Thoracic aorta (tissue), 2 donors: ENCODE results near the gene SATL1. TPM values are rescaled to one million over a fixed set of nuclear protein-coding genes. Genes with fewer than 3 reads are reported as not detected.

Source experiments
- ATAC-seq: fragments of 150-250 bp; one replicate; pipeline ENCODE4 v1.8.0; 2017; ENCODE audit warnings: low read depth; ENCODE audit not compliant: insufficient number of reproducible peaks, low FRiP score
- DNase-seq: peaks from one replicate; pipeline ENCODE4 v3.0.0-alpha.2; 2020; ENCODE audit warnings: low spot score
- H3K27ac ChIP-seq, 2 donors: fragments of 200-600 bp; sonication (generic); 1 replicate in 1 of 2; 2 replicates in 1 of 2; pipeline ENCODE4 v1.5.1; 2016; ENCODE audit warnings: mild to moderate bottlenecking in 2 of 2, moderate library complexity in 2 of 2
- H3K27me3 ChIP-seq: fragments of 200-600 bp; sonication (generic); replicated peaks from 2 replicates; pipeline ENCODE4 v1.6.0; 2016; ENCODE audit warnings: mild to moderate bottlenecking; ENCODE audit not compliant: insufficient read depth
- H3K36me3 ChIP-seq: fragments of 200-600 bp; sonication (generic); one replicate; pipeline ENCODE4 v1.5.1; 2016
- H3K4me1 ChIP-seq, 2 donors: fragments of 200-600 bp; sonication (generic); 1 replicate in 1 of 2; 2 replicates in 1 of 2; pipeline versions ENCODE4 v1.5.1 to v1.6.0; 2016; ENCODE audit warnings: low read depth in 2 of 2, mild to moderate bottlenecking in 1 of 2; ENCODE audit not compliant: control insufficient read depth in 1 of 2
- H3K4me3 ChIP-seq: fragments of 200-600 bp; sonication (generic); 2 replicates; pipeline ENCODE4 v1.5.1; 2016; ENCODE audit warnings: mild to moderate bottlenecking
- H3K9me3 ChIP-seq: fragments of 200-600 bp; sonication (generic); 2 replicates; pipeline ENCODE4 v1.5.1; 2016
- CTCF ChIP-seq: fragments of 200-600 bp; sonication (generic); IDR thresholded peaks from one replicate; pipeline ENCODE4 v1.5.1; 2019; ENCODE audit warnings: antibody characterized with exemption
- total RNA-seq, 2 donors: library from RNA; depleted of rRNA; stranded (reverse); fragments of >200 nt; gene quantifications; one replicate each; pipeline versions ENCODE4 v1.1.0 to v1.2.3, GENCODE V29; 2016

SATL1 gene
- total RNA-seq, 2 donors from 2014 or later, result not detected

DNA sequence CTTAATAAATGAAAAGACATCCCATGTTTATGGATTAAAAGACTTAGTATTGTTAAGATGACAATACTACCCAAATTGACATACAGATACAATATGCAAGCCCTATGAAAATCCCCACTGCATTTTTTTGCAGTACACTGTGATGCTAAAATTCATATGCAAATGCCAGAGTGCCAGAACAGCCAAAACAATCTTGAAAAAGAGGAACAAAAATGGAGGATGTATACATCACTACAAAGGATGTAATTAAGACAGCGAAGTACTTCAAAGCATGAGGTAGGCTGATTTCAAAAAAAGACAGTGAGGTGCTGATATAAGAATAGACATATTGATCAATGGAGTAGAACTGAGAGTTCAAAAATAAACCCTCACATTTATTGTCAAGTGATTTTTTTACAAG lies 47.3 kb downstream of the SATL1 start:
- H3K4me1 ChIP-seq, result no peaks in the 10 kb centered on the region
- no peaks in the 10 kb centered on the region for H3K27me3 ChIP-seq
- no peak for ATAC-seq
- H3K36me3 ChIP-seq, result no peaks in the 10 kb centered on the region
- TF ChIP-seq CTCF, result no peak
- no peak for DNase-seq
- H3K4me3 ChIP-seq, result no peak overlapping the region
- H3K9me3 ChIP-seq, result no peaks in the 10 kb centered on the region
- H3K27ac ChIP-seq, result no peak overlapping the region

GRCh38 chrX:85159644-85160043 lies 83.9 kb downstream of the SATL1 start:
- Histone ChIP-seq H3K4me3 (no peak overlapping the region), H3K27ac (no peak overlapping the region), H3K36me3 (no peaks in the 10 kb centered on the region), H3K4me1 (no peaks in the 10 kb centered on the region), H3K27me3 (no peaks in the 10 kb centered on the region), H3K9me3 (no peaks in the 10 kb centered on the region)
- DNase-seq (no peak), ATAC-seq (no peak)
- no peak for TF ChIP-seq CTCF

DNA sequence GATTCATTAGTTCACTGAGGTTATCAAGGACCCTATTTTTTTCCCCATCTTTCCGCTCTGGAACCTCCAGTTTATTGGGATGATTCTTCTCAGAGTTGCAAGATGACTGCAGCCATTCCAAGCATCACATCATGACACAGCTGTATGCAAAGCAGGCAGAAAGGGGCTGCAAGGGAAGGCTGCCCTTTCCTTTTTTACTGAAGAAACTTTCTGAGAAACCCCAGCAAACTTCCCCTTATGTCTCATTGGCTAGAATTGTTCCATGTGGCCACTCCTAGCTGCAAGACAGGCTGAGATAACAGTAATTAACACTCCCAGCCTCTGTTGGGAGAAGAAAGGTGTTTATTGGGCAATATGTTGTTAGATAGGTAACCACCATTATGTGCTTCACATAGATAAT lies 102.6 kb downstream of the SATL1 start:
- ATAC-seq (no peak), DNase-seq (no peak)
- TF ChIP-seq CTCF, result no peak
- Histone ChIP-seq H3K4me1 (no peaks in the 10 kb centered on the region), H3K9me3 (no peaks in the 10 kb centered on the region), H3K4me3 (no peak overlapping the region), H3K27me3 (no peaks in the 10 kb centered on the region), H3K36me3 (no peaks in the 10 kb centered on the region), H3K27ac (no peak overlapping the region)

- H3K36me3 ChIP-seq, result no peaks in the 10 kb centered on the region
Measured at GRCh38 chrX:85139422-85139821, 104.2 kb downstream of the SATL1 start.

DNA sequence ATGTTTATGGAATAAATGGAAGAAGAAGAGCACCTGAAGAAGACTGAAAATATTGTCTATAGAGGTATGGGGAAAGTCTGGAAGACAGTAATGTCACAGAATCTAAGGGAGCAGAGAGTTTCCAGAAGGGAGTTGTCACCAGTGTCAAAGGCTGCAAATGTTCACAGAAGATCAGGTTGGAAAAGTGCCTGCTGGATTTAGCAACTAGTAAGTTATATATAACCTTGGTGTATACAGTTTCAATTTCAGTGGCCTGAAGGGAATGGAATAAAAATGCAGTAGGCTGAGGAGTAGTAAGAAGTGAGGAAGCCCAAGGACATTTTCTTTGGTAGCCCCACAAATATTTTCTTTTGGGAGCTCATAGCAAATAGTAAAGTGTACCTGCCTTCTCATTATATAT lies 107.2 kb downstream of the SATL1 start:
- Histone ChIP-seq H3K36me3 (no peaks in the 10 kb centered on the region), H3K27me3 (no peaks in the 10 kb centered on the region), H3K4me3 (no peak overlapping the region), H3K9me3 (no peaks in the 10 kb centered on the region), H3K27ac (no peak overlapping the region), H3K4me1 (no peaks in the 10 kb centered on the region)
- TF ChIP-seq CTCF, result no peak
- DNase-seq (no peak), ATAC-seq (no peak)

More at GRCh38 chrX:85139422-85139821, 104.2 kb downstream of the SATL1 start:
- H3K27me3 ChIP-seq, result no peaks in the 10 kb centered on the region
- no peak overlapping the region for H3K4me3 ChIP-seq
- ATAC-seq, result no peak
- H3K27ac ChIP-seq, result no peak overlapping the region
- no peaks in the 10 kb centered on the region for H3K9me3 ChIP-seq
- no peak for DNase-seq
- H3K4me1 ChIP-seq, result no peaks in the 10 kb centered on the region
- TF ChIP-seq CTCF, result no peak
